H9 (cell line): ENCODE results near the gene KIF13A. TPM values are rescaled to one million over a fixed set of nuclear protein-coding genes. Genes with fewer than 3 reads are reported as not detected.

Experiments used
- DNase-seq: peaks from one replicate; pipeline ENCODE4 v3.0.0-alpha.2; 2017
- H2AFZ ChIP-seq: one replicate; pipeline ENCODE4 v1.6.1; 2013; ENCODE audit warnings: mild to moderate bottlenecking, low read length, control low read depth, moderate library complexity
- H2AK5ac ChIP-seq: 2 replicates; pipeline ENCODE4 v1.6.1; 2013; ENCODE audit warnings: low read length, control low read depth, mixed read lengths; ENCODE audit not compliant: insufficient read length
- H2BK120ac ChIP-seq: one replicate; pipeline ENCODE4 v1.6.1; 2013; ENCODE audit warnings: low read depth, mild to moderate bottlenecking, low read length, control low read depth, inconsistent platforms; ENCODE audit not compliant: poor library complexity, severe bottlenecking
- H2BK12ac ChIP-seq: 2 replicates; pipeline ENCODE4 v1.6.1; 2013; ENCODE audit warnings: low read length, control low read depth, mixed read lengths, low read depth; ENCODE audit not compliant: insufficient read length
- H2BK15ac ChIP-seq: 2 replicates; pipeline ENCODE4 v1.6.1; 2013; ENCODE audit warnings: low read depth, low read length, control low read depth
- H2BK20ac ChIP-seq: one replicate; pipeline ENCODE4 v1.6.1; 2013; ENCODE audit warnings: low read depth, mild to moderate bottlenecking, low read length, control low read depth, inconsistent platforms; ENCODE audit not compliant: poor library complexity, severe bottlenecking
- H2BK5ac ChIP-seq: 2 replicates; pipeline ENCODE4 v1.6.1; 2013; ENCODE audit warnings: low read length, control low read depth, mixed read lengths; ENCODE audit not compliant: insufficient read length
- H3K14ac ChIP-seq: 2 replicates; pipeline ENCODE4 v1.6.1; 2013; ENCODE audit warnings: low read length, control low read depth; ENCODE audit not compliant: insufficient read depth
- H3K18ac ChIP-seq: 2 replicates; pipeline ENCODE4 v1.6.1; 2013; ENCODE audit warnings: low read depth, mild to moderate bottlenecking, mixed read lengths, low read length, control low read depth; ENCODE audit not compliant: insufficient read length
- H3K23ac ChIP-seq: 2 replicates; pipeline ENCODE4 v1.6.1; 2013; ENCODE audit warnings: low read length, control low read depth, mixed read lengths, low read depth; ENCODE audit not compliant: insufficient read length
- H3K23me2 ChIP-seq: 2 replicates; pipeline ENCODE4 v1.6.1; 2013; ENCODE audit warnings: low read depth, mild to moderate bottlenecking, mixed read lengths, low read length, control low read depth; ENCODE audit not compliant: insufficient read length, poor library complexity, severe bottlenecking
- H3K27ac ChIP-seq: 2 replicates; pipeline ENCODE4 v1.5.1; 2013; ENCODE audit warnings: low read length, control low read depth, mixed read lengths, low read depth; ENCODE audit not compliant: insufficient read length
- H3K27me3 ChIP-seq: 2 replicates; pipeline ENCODE4 v1.6.1; 2013; ENCODE audit warnings: low read length, control low read depth, inconsistent platforms; ENCODE audit not compliant: insufficient read depth
- H3K4ac ChIP-seq: 2 replicates; pipeline ENCODE4 v1.6.1; 2013; ENCODE audit warnings: low read depth, mild to moderate bottlenecking, control low read depth, inconsistent platforms, low read length, moderate library complexity
- H3K4me1 ChIP-seq: 2 replicates; pipeline ENCODE4 v1.6.1; 2013; ENCODE audit warnings: low read length, control low read depth, inconsistent platforms; ENCODE audit not compliant: insufficient read depth
- H3K4me2 ChIP-seq: 2 replicates; pipeline ENCODE4 v1.6.1; 2013; ENCODE audit warnings: low read length, control low read depth, mixed read lengths; ENCODE audit not compliant: insufficient read length, insufficient read depth
- H3K56ac ChIP-seq: 2 replicates; pipeline ENCODE4 v1.6.1; 2013; ENCODE audit warnings: low read depth, mild to moderate bottlenecking, mixed read lengths, low read length, control low read depth; ENCODE audit not compliant: insufficient read length
- H3K79me1 ChIP-seq: 2 replicates; pipeline ENCODE4 v1.6.1; 2013; ENCODE audit warnings: low read depth, mild to moderate bottlenecking, moderate library complexity, low read length, control low read depth, inconsistent platforms; ENCODE audit not compliant: insufficient read depth, poor library complexity, severe bottlenecking
- H3K79me2 ChIP-seq: 2 replicates; pipeline ENCODE4 v1.6.1; 2013; ENCODE audit warnings: low read length, control low read depth, inconsistent platforms; ENCODE audit not compliant: insufficient read depth
- H3K9ac ChIP-seq: 2 replicates; pipeline ENCODE4 v1.6.1; 2013; ENCODE audit warnings: low read length, control low read depth, mixed read lengths; ENCODE audit not compliant: insufficient read length; ENCODE audit errors: extremely low read depth
- H3K9me3 ChIP-seq: one replicate; pipeline ENCODE4 v1.6.1; 2013; ENCODE audit warnings: low read depth, low read length, inconsistent platforms; ENCODE audit not compliant: control insufficient read depth
- H3T11ph ChIP-seq: one replicate; pipeline ENCODE4 v1.6.1; 2013; ENCODE audit warnings: mild to moderate bottlenecking, low read length, control low read depth, inconsistent platforms
- H4K20me1 ChIP-seq: one replicate; pipeline ENCODE4 v1.6.1; 2013; ENCODE audit not compliant: control insufficient read depth, insufficient read length, insufficient read depth
- H4K5ac ChIP-seq: 2 replicates; pipeline ENCODE4 v1.6.1; 2013; ENCODE audit warnings: low read depth, mild to moderate bottlenecking, mixed read lengths, low read length, control low read depth; ENCODE audit not compliant: insufficient read length
- H4K8ac ChIP-seq: replicated peaks from 2 replicates; pipeline ENCODE4 v1.6.1; 2013; ENCODE audit warnings: low read length, control low read depth, mixed read lengths, low read depth; ENCODE audit not compliant: insufficient read length
- H4K91ac ChIP-seq: 2 replicates; pipeline ENCODE4 v1.6.1; 2013; ENCODE audit warnings: low read depth, mild to moderate bottlenecking, moderate library complexity, mixed read lengths, low read length, control low read depth; ENCODE audit not compliant: insufficient read length
- H3K27ac Mint-ChIP-seq, 3 experiments: 2 replicates in 2 of 3; 3 replicates in 1 of 3; pipeline ENCODE4 v1.8.0; 2020 to 2021; ENCODE audit warnings: mixed read lengths in 3 of 3, mild to moderate bottlenecking in 1 of 3, moderate library complexity in 1 of 3
- H3K27me3 Mint-ChIP-seq: 2 replicates; pipeline ENCODE4 v1.8.0; 2021; ENCODE audit warnings: low read depth, mild to moderate bottlenecking, moderate library complexity, mixed read lengths
- H3K36me3 Mint-ChIP-seq, 3 experiments: 2 replicates in 2 of 3; 3 replicates in 1 of 3; pipeline ENCODE4 v1.8.0; 2020 to 2021; ENCODE audit warnings: low read depth in 3 of 3, mixed read lengths in 3 of 3; ENCODE audit not compliant: insufficient read depth in 1 of 3
- H3K4me1 Mint-ChIP-seq, 2 experiments: 2 replicates each; pipeline ENCODE4 v1.8.0; 2020; ENCODE audit warnings: mixed read lengths in 2 of 2
- H3K4me3 Mint-ChIP-seq, 2 experiments: 2 replicates in 1 of 2; 3 replicates in 1 of 2; pipeline ENCODE4 v1.8.0; 2020 to 2021; ENCODE audit warnings: mild to moderate bottlenecking in 2 of 2, mixed read lengths in 2 of 2, moderate library complexity in 1 of 2
- H3K9me3 Mint-ChIP-seq, 2 experiments: 2 replicates in 1 of 2; 3 replicates in 1 of 2; pipeline ENCODE4 v1.8.0; 2020; ENCODE audit warnings: mild to moderate bottlenecking in 2 of 2, mixed read lengths in 2 of 2, moderate library complexity in 1 of 2
- CTCF ChIP-seq: fragments of 200-600 bp; sonication (generic); conservative IDR thresholded peaks from 3 replicates; pipeline ENCODE4 v1.8.0; 2021; ENCODE audit warnings: antibody characterized with exemption, mild to moderate bottlenecking
- WGBS: extraction: QIAGEN DNeasy Blood & Tissue Kit; methylation state at CpG from one replicate; pipeline ENCODE4 v1.1.7; 2013; ENCODE audit warnings: missing lambda C conversion rate, low lambda C conversion rate, mixed read lengths; ENCODE audit not compliant: insufficient read length; ENCODE audit errors: extremely low coverage; 5-methylcytosine and 5-hydroxymethylcytosine counted together
- total RNA-seq: library from RNA; stranded (reverse); gene quantifications from 2 replicates; pipeline ENCODE4 v1.2.1, GENCODE V29; 2021

Gene KIF13A
- total RNA-seq, 1 experiment from 2014 or later = 38.2 TPM

- no peak overlapping the region for H4K8ac ChIP-seq
- no peak overlapping the region for H3K56ac ChIP-seq
- H2BK15ac ChIP-seq = no peak overlapping the region
- H3K4me3 Mint-ChIP-seq = no peak overlapping the region
- H3K27me3 ChIP-seq = no peaks in the 10 kb centered on the region
- no peak overlapping the region for H3K4ac ChIP-seq
- TF ChIP-seq CTCF = no peak
- H3K18ac ChIP-seq = no peak overlapping the region
- H3K79me1 ChIP-seq = no peaks in the 10 kb centered on the region
- no peaks in the 10 kb centered on the region for H4K20me1 ChIP-seq
- no peak overlapping the region for H2BK120ac ChIP-seq
- no peak for DNase-seq
- H3K9me3 ChIP-seq = no peaks in the 10 kb centered on the region
- no peak overlapping the region for H2AFZ ChIP-seq
- no peak overlapping the region for H3T11ph ChIP-seq
- no peak overlapping the region for H4K5ac ChIP-seq
- H3K9ac ChIP-seq = no peak overlapping the region
- H3K4me1 Mint-ChIP-seq = peaks cover 9 to 10% of the 10 kb centered on the region in 2 experiments
- H3K9me3 Mint-ChIP-seq = no peaks in the 10 kb centered on the region
- no peak overlapping the region for H2BK5ac ChIP-seq
- no peak overlapping the region for H3K4me2 ChIP-seq
- H2BK20ac ChIP-seq = no peak overlapping the region
- no peaks in the 10 kb centered on the region for H3K36me3 Mint-ChIP-seq
- H2AK5ac ChIP-seq = no peak overlapping the region
- no peak overlapping the region for H4K91ac ChIP-seq
- H2BK12ac ChIP-seq = no peak overlapping the region
- H3K27ac Mint-ChIP-seq = no peak overlapping the region
- no peaks in the 10 kb centered on the region for H3K23me2 ChIP-seq
- H3K23ac ChIP-seq = no peak overlapping the region
- whole genome bisulfite sequencing = no CpG with 5 or more reads among the region's 2 CpGs
- peaks cover 24% of the 10 kb centered on the region for H3K27me3 Mint-ChIP-seq
- H3K4me1 ChIP-seq = no peaks in the 10 kb centered on the region; the same call in 1 of the 2 replicates
- H3K14ac ChIP-seq = no peak overlapping the region
- H3K79me2 ChIP-seq = no peaks in the 10 kb centered on the region
- H3K27ac ChIP-seq = no peak overlapping the region
Measured at GRCh38 chr6:17994019-17994418, 6.6 kb upstream of the KIF13A start.
